Keratinocyte (primary cell): ENCODE data around the gene WWC2. TPM values are rescaled to one million over a fixed set of nuclear protein-coding genes. Genes with fewer than 3 reads are reported as not detected.
A peak's percentile ranks its signal among the peaks of the same experiment; 100 is the strongest.

ENCODE experiments used
- DNase-seq: peaks from one replicate; pipeline ENCODE4 v3.0.0-alpha.2; 2011; ENCODE audit warnings: low read depth, missing footprints, low spot score
- FAIRE-seq: peaks from 2 replicates; lab custom pipeline; 2011; peaks lifted over from hg19 to GRCh38; lab: Jason Lieb, UNC
- H2AFZ ChIP-seq: 2 replicates; pipeline ENCODE4 v1.6.0; 2012; ENCODE audit warnings: low read length, control low read depth, inconsistent platforms; ENCODE audit not compliant: control insufficient read depth
- H3K27ac ChIP-seq: 2 replicates; pipeline ENCODE4 v1.5.1; 2011; ENCODE audit warnings: low read length; ENCODE audit not compliant: control insufficient read depth, insufficient read depth
- H3K27me3 ChIP-seq: 3 replicates; pipeline ENCODE4 v1.6.0; 2011; ENCODE audit warnings: low read length; ENCODE audit not compliant: control insufficient read depth, insufficient read depth; ENCODE audit errors: extremely low read depth
- H3K36me3 ChIP-seq, 2 experiments: 2 replicates in 1 of 2; 3 replicates in 1 of 2; pipeline ENCODE4 v1.5.1; 2011; ENCODE audit warnings: low read length in 2 of 2, mild to moderate bottlenecking in 1 of 2; ENCODE audit not compliant: control insufficient read depth in 2 of 2, insufficient read depth in 2 of 2; ENCODE audit errors: extremely low read depth in 1 of 2
- H3K4me1 ChIP-seq: 3 replicates; pipeline ENCODE4 v1.5.1; 2011; ENCODE audit warnings: low read length; ENCODE audit not compliant: control insufficient read depth, insufficient read depth; ENCODE audit errors: extremely low read depth
- H3K4me2 ChIP-seq: 3 replicates; pipeline ENCODE4 v1.6.0; 2011; ENCODE audit warnings: low read depth, low read length; ENCODE audit not compliant: control insufficient read depth, insufficient read depth; ENCODE audit errors: extremely low read depth
- H3K4me3 ChIP-seq, 3 experiments: fragments of 200-600 bp in 1 of 3; sonication (generic) in 1 of 3; 2 replicates in 2 of 3; 3 replicates in 1 of 3; pipeline ENCODE4 v1.5.1; 2011 to 2016; ENCODE audit warnings: low read length in 3 of 3, mild to moderate bottlenecking in 3 of 3, control low read depth in 2 of 3, inconsistent platforms in 1 of 3, low read depth in 1 of 3, mixed read lengths in 1 of 3, mixed run types in 1 of 3, moderate library complexity in 1 of 3; ENCODE audit not compliant: control insufficient read depth in 2 of 3, insufficient read depth in 2 of 3; ENCODE audit errors: extremely low read depth in 1 of 3
- H3K79me2 ChIP-seq: 2 replicates; pipeline ENCODE4 v1.6.0; 2012; ENCODE audit warnings: low read length; ENCODE audit not compliant: control insufficient read depth, insufficient read depth
- H3K9ac ChIP-seq: 3 replicates; pipeline ENCODE4 v1.6.0; 2011; ENCODE audit warnings: low read length; ENCODE audit not compliant: control insufficient read depth, insufficient read depth; ENCODE audit errors: extremely low read depth
- H3K9me1 ChIP-seq: 3 replicates; pipeline ENCODE4 v1.6.0; 2011; ENCODE audit warnings: low read length; ENCODE audit not compliant: control insufficient read depth, insufficient read depth; ENCODE audit errors: extremely low read depth
- H3K9me3 ChIP-seq: 2 replicates; pipeline ENCODE4 v1.5.1; 2012; ENCODE audit warnings: low read depth, low read length; ENCODE audit not compliant: control insufficient read depth
- H4K20me1 ChIP-seq: 3 replicates; pipeline ENCODE4 v1.6.0; 2011; ENCODE audit warnings: low read length; ENCODE audit not compliant: control insufficient read depth, insufficient read depth; ENCODE audit errors: extremely low read depth
- EZH2 ChIP-seq: IDR thresholded peaks from one replicate; pipeline ENCODE4 v1.6.1; 2012; ENCODE audit warnings: inconsistent platforms, mild to moderate bottlenecking, low read length, moderate library complexity
- dilution Hi-C: fragments of 300-500 bp; cut with MboI; formaldehyde crosslinking; loops from one replicate; pipeline ENCODE4 v1.7.0; 2020; ENCODE audit warnings: low sequenced_read_pairs; ENCODE audit not compliant: extremely low pct_ligation_motif_present
- polyA plus RNA-seq, 5 experiments: library from polyadenylated mRNA; depleted of rRNA in 3 of 5; stranded (reverse) in 3 of 5; stranded (forward) in 1 of 5; unstranded in 1 of 5; fragments of >200 nt; gene quantifications; 1 replicate in 1 of 5; 2 replicates in 3 of 5; 3 replicates in 1 of 5; pipeline versions ENCODE4 v1.2.1 to v1.2.3, GENCODE V29; 2011 to 2012; ENCODE audit warnings: missing spikeins in 2 of 5, low read depth in 1 of 5, low replicate concordance in 1 of 5
- TF ChIP-seq, protein P1 (sequence below), 3 experiments: IDR thresholded peaks in 1 of 3; conservative IDR thresholded peaks in 1 of 3; optimal IDR thresholded peaks in 1 of 3; 2 replicates in 2 of 3; 3 replicates in 1 of 3; pipeline versions ENCODE3 to v1.5.1; 2011; ENCODE audit warnings: low read length in 3 of 3, mild to moderate bottlenecking in 3 of 3, moderate library complexity in 2 of 3, control low read depth in 1 of 3, inconsistent platforms in 1 of 3; ENCODE audit not compliant: insufficient read depth in 2 of 3; ENCODE audit errors: extremely low read depth in 1 of 3

WWC2 gene
- polyA plus RNA-seq, 1 donor (not counting 4 experiments of a cell fraction or from before 2014, with no cell fraction given) = 15.4 TPM

DNA sequence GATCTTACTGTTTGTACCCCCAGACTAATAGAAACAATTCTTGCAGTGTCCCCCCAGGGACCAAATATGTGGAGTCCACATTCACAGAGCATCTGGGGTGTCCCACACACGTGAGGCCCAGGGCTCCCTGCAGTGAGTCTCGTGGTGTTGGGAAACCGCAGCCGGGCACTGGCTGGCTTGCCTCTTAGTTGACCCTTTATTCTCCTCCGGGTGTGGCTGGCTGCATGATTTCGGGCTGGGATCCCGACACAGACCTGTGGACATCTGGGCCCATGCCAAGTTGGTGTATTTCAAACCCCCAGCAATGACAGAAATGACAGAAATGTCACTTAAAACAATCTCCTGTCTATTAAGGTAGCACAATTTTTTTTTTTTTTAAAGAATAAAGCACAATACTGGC lies 238.8 kb downstream of the WWC2 start:
- peaks cover 5% of the 10 kb centered on the region for H3K27me3 ChIP-seq
- no peak overlapping the region for H3K27ac ChIP-seq
- H3K79me2 ChIP-seq = no peaks in the 10 kb centered on the region
- H2AFZ ChIP-seq = no peak overlapping the region
- no peak overlapping the region for H3K4me3 ChIP-seq
- H3K4me2 ChIP-seq = no peak overlapping the region
- H3K36me3 ChIP-seq = no peaks in the 10 kb centered on the region
- no peak overlapping the region for H3K9ac ChIP-seq
- dilution Hi-C loops = no loop called here
- no peaks in the 10 kb centered on the region for H4K20me1 ChIP-seq
- H3K9me1 ChIP-seq = no peaks in the 10 kb centered on the region
- H3K4me1 ChIP-seq = peaks cover 22% of the 10 kb centered on the region
- H3K9me3 ChIP-seq = no peaks in the 10 kb centered on the region
- no peak for DNase-seq
- FAIRE-seq = no peak
- TF ChIP-seq EZH2 = no peak
- TF ChIP-seq, protein P1, sequence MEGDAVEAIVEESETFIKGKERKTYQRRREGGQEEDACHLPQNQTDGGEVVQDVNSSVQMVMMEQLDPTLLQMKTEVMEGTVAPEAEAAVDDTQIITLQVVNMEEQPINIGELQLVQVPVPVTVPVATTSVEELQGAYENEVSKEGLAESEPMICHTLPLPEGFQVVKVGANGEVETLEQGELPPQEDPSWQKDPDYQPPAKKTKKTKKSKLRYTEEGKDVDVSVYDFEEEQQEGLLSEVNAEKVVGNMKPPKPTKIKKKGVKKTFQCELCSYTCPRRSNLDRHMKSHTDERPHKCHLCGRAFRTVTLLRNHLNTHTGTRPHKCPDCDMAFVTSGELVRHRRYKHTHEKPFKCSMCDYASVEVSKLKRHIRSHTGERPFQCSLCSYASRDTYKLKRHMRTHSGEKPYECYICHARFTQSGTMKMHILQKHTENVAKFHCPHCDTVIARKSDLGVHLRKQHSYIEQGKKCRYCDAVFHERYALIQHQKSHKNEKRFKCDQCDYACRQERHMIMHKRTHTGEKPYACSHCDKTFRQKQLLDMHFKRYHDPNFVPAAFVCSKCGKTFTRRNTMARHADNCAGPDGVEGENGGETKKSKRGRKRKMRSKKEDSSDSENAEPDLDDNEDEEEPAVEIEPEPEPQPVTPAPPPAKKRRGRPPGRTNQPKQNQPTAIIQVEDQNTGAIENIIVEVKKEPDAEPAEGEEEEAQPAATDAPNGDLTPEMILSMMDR (optimal IDR thresholded peaks at IDR 0.05 in 1 of 3, IDR thresholded peaks at IDR 0.05 in 1 of 3, conservative IDR thresholded peaks at IDR 0.05 in 1 of 3; ENCODE audit: extremely low read depth in 1 of 3, insufficient read depth in 2 of 3, low read length in 3 of 3) = no peak

DNA sequence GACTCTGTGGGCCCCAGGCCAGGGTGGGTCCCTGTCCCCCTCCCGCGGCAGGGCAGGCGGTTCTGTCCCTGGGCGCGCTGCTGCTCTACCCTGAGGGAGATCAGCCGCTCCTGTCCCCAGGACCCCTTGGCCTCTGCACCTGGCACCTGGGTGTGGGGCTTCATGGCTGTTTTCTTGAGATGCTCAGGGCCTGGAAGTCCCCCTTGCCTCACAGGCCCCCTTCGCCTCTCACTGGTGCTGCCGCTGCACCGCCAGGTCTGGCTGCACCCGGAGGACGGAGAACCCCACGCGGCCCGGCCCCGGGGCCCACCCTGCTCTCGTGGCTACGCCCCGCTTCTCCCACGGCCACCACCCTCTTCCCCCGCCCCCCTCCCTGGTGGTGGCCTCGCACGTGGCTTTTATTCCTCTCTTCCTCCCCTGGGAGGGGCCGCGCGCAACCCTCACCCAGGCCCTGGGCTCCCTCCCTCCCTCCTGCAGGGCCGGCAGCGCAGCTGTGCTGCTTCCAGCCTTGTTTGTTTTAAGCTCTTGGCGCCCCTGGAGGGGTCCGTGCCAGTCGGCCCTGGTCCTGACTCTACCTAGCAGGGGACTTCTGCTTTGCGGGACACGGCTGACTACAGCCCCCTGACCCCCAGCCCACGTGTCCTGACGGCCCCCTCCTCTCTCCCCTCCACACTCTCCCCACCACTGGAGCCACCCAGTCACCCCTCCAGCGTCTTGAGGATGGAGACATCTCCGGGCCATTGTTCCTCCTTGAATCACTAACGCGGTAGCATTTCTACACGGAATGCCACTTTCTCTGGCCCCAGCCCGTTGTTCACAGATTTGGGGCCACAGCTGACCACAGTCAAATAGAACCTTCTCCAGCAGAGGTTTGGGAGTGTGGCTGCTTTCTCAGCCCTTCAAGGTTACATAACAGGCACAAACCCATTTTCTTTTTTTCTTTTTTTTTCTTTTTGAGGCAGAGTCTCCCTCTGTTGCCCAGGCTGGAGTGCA lies 243.8 kb downstream of the WWC2 start:
- Histone ChIP-seq H3K4me2 (no peak overlapping the region), H3K9me1 (no peaks in the 10 kb centered on the region), H3K36me3 (no peaks in the 10 kb centered on the region), H2AFZ (peak overlapping the region; percentile 19), H3K9me3 (no peaks in the 10 kb centered on the region), H3K9ac (no peak overlapping the region), H4K20me1 (no peaks in the 10 kb centered on the region), H3K4me1 (no peaks in the 10 kb centered on the region), H3K27ac (no peak overlapping the region), H3K27me3 (peaks cover 5% of the 10 kb centered on the region), H3K79me2 (no peaks in the 10 kb centered on the region), H3K4me3 (no peak overlapping the region)
- no peak for FAIRE-seq
- dilution Hi-C loops = no loop called here
- TF ChIP-seq, protein P1 (optimal IDR thresholded peaks at IDR 0.05 in 1 of 3, IDR thresholded peaks at IDR 0.05 in 1 of 3, conservative IDR thresholded peaks at IDR 0.05 in 1 of 3; ENCODE audit: extremely low read depth in 1 of 3, insufficient read depth in 2 of 3, low read length in 3 of 3) = no peak
- TF ChIP-seq EZH2 = no peak
- no peak for DNase-seq
